AG04450 (cell line): ENCODE measurements around the gene THRSP. TPM values are rescaled to one million over a fixed set of nuclear protein-coding genes. Genes with fewer than 3 reads are reported as not detected.
"Not testable (repeated sequence)": the region's sequence is repeated elsewhere in the genome, so short reads cannot be mapped to it uniquely, and the experiment has no call there.

ENCODE experiments used
- CTCF ChIA-PET: fragments of 300-600, 350-600 bp; formaldehyde crosslinking; extraction: SDS; loops from one replicate; lab custom pipeline; 2022; ENCODE audit warnings: antibody characterized with exemption, inconsistent platforms; lab: Charles Lee
- POLR2A ChIA-PET: fragments of 350-600 bp; formaldehyde crosslinking; extraction: SDS; loops from one replicate; lab custom pipeline; 2021; ENCODE audit warnings: antibody characterized with exemption, inconsistent platforms; lab: Yijun Ruan, JAX
- DNase-seq: peaks from one replicate; pipeline ENCODE4 v3.0.0-alpha.2; 2011; ENCODE audit warnings: low read depth, low spot score
- H3K27ac ChIP-seq: one replicate; pipeline ENCODE4 v1.5.1; 2012; ENCODE audit warnings: low read depth, low read length, control low read depth
- H3K27me3 ChIP-seq: one replicate; pipeline ENCODE4 v1.6.0; 2012; ENCODE audit warnings: low read length; ENCODE audit not compliant: control insufficient read depth, insufficient read depth
- H3K4me3 ChIP-seq: 2 replicates; pipeline ENCODE4 v1.5.1; 2011; ENCODE audit warnings: mild to moderate bottlenecking, low read depth, low read length, control low read depth
- H3K9me3 ChIP-seq: 2 replicates; pipeline ENCODE4 v1.5.1; 2012; ENCODE audit warnings: low read length; ENCODE audit not compliant: control insufficient read depth, insufficient read depth
- CTCF ChIP-seq: IDR thresholded peaks from 2 replicates; pipeline ENCODE4 v1.5.1; 2011; ENCODE audit warnings: low read depth, low read length, control low read depth, inconsistent platforms
- polyA minus RNA-seq: library from RNA; depleted of rRNA, polyadenylated mRNA; stranded (reverse); fragments of >200 nt; gene quantifications from 2 replicates; pipeline ENCODE4 v1.2.3, GENCODE V29; 2011; rRNA and poly(A)+ RNA removed
- polyA plus RNA-seq: library from polyadenylated mRNA; depleted of rRNA; stranded (reverse); fragments of >200 nt; gene quantifications from 2 replicates; pipeline ENCODE4 v1.2.3, GENCODE V29; 2011; rRNA removed

Gene THRSP, protein sequence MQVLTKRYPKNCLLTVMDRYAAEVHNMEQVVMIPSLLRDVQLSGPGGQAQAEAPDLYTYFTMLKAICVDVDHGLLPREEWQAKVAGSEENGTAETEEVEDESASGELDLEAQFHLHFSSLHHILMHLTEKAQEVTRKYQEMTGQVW
- polyA plus RNA-seq (not detected in 2 replicates), polyA minus RNA-seq (not detected in 2 replicates)

DNA sequence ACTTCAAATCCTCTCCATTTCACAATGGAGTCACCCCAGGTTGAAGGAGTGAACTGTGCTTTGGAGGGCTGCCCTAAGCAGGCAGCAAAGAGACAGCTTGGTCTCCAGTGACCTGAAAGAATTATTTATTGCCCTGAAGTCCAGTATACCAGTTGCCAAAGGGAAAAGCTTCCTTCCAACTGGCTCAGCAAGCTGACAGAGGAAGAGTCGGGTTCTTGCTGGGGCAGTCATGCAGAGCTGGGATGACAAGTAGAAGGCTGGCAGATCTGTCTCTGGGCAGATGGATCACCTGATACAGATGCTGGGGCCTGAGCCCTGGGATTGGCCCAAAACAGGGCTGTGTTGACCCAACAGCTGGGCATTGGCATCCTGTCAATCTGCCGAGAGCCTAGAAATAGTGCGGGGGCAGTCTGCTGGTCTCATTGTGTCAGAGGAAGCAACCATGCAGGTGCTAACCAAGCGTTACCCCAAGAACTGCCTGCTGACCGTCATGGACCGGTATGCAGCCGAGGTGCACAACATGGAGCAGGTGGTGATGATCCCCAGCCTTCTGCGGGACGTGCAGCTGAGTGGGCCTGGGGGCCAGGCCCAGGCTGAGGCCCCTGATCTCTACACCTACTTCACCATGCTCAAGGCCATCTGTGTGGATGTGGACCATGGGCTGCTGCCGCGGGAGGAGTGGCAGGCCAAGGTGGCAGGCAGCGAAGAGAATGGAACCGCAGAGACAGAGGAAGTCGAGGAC lies at the start of gene THRSP:
TSS of gene THRSP (plus strand) at position 422 of the 742 bp plus-strand sequence. CDS start at position 443, 21 bp downstream.
- no peak within 1 kb of the TSS for H3K4me3 ChIP-seq
- CTCF ChIA-PET = interaction anchor here (3.1 kb wide), 1 partner anchor 17 kb away, joined by 15 read pairs; no protein-coding TSS in a partner anchor
- POLR2A ChIA-PET = interaction anchor here (0.8 to 1.0 kb wide), 2 partner anchors 12 to 16 kb away, joined by 3 read pairs; partner anchors contain the start of gene NDUFC2

GRCh38 chr11:78014937-78015520 lies 48.6 kb upstream of the THRSP start:
- H3K4me3 ChIP-seq, H3K9me3 ChIP-seq, H3K27me3 ChIP-seq, POLR2A ChIA-PET, DNase-seq, H3K27ac ChIP-seq: not testable (repeated sequence)
- CTCF ChIA-PET = interaction anchor here (1.3 kb wide), 1 partner anchor 15 kb away, joined by 3 read pairs; no protein-coding TSS in a partner anchor

More for the DNA sequence above, at the start of gene THRSP:
- no peak for TF ChIP-seq CTCF
- H3K9me3 ChIP-seq = no peaks in the 10 kb centered on the region
- DNase-seq = no peak
- no peak within 1 kb of the TSS for H3K27ac ChIP-seq
- H3K27me3 ChIP-seq = no peaks in the 10 kb centered on the region

GRCh38 chr11:78015878-78016277 lies 47.8 kb upstream of the THRSP start:
- no peak for DNase-seq
- no peak overlapping the region for H3K4me3 ChIP-seq
- no peak overlapping the region for H3K27ac ChIP-seq
- no peaks in the 10 kb centered on the region for H3K9me3 ChIP-seq
- ChIA-PET POLR2A (no interaction called here), CTCF (no interaction called here)
- no peak for TF ChIP-seq CTCF
- H3K27me3 ChIP-seq = no peaks in the 10 kb centered on the region

DNA sequence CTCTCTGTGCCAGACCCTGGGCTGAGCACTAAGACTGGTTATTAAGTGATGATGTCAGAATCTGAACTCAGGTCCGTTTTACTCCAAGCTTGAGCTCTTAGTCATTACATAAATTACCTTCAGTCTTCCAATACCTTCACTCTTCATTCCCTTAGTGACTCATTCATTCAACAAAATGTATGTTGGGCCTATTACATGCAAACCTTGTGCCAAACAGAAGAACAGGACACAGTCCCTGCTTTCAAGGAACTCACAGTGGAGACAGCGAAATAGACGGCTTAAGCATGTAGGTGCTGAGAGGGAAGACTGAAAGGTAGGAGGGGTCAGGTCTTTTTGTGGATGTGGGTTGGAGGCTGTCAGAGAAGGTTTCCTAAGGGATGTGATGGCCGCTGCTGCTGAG lies 43.9 kb upstream of the THRSP start:
- Histone ChIP-seq H3K27me3 (no peaks in the 10 kb centered on the region), H3K4me3 (no peak overlapping the region), H3K27ac (no peak overlapping the region), H3K9me3 (no peaks in the 10 kb centered on the region; the same call in 1 of the 2 replicates)
- ChIA-PET POLR2A (no interaction called here), CTCF (interaction anchor here (1.4 kb wide), 1 partner anchor 26 kb away, joined by 14 read pairs; no protein-coding TSS in a partner anchor)
- DNase-seq = no peak
- no peak for TF ChIP-seq CTCF

DNA sequence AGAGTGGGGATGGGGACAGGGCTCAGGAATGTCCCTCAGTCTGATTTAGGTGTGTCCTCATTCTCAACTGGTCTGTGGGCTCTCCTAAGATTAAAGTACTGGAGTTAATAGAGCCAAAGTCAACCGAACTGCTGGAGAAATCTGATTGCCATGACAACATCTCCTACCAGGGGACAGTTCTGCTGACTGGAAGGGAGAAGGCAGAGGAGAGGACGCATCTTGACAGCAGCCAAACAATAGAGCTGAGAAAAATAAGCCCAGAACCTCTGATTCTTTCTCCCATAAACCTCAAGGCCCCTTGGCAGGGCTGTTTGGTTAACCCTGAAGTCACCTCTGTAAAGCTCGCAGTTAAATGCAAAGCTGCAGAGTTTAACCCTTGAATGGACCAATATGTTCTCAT lies 43.4 kb upstream of the THRSP start:
- ChIA-PET POLR2A (interaction anchor here (0.5 to 0.6 kb wide), 2 partner anchors 8 to 25 kb away, joined by 3 to 5 read pairs; no protein-coding TSS in a partner anchor), CTCF (interaction anchor here (1.4 kb wide), 1 partner anchor 26 kb away, joined by 14 read pairs; no protein-coding TSS in a partner anchor)
- no peak for DNase-seq
- no peak overlapping the region for H3K4me3 ChIP-seq
- H3K27ac ChIP-seq = no peak overlapping the region
- no peak for TF ChIP-seq CTCF
- no peaks in the 10 kb centered on the region for H3K27me3 ChIP-seq
- H3K9me3 ChIP-seq = no peaks in the 10 kb centered on the region; the same call in 1 of the 2 replicates
